ENCODE results near the gene PDE2A. TPM values are rescaled to one million over a fixed set of nuclear protein-coding genes. Genes with fewer than 3 reads are reported as not detected.

PDE2A gene
- 9.6 and 12.0 TPM in 2 replicates for total RNA-seq (2021)
- percentile 32 among the genes with signal in this experiment for Bru-seq, nascent RNA
- percentile 30 among the genes with signal in this experiment for BruChase-seq, experiment 1, labeled RNA remaining after a 2-hour chase
- percentile 37 among the genes with signal in this experiment for BruChase-seq, experiment 2, labeled RNA remaining after a 6-hour chase
- long read RNA-seq, full-length matches to known transcripts = 6 of 11 reads
- long read RNA-seq, partial matches to known transcripts = 1 of 11 reads
- long read RNA-seq, other reads (novel, unspliced or antisense) = 4 of 11 reads

DNA sequence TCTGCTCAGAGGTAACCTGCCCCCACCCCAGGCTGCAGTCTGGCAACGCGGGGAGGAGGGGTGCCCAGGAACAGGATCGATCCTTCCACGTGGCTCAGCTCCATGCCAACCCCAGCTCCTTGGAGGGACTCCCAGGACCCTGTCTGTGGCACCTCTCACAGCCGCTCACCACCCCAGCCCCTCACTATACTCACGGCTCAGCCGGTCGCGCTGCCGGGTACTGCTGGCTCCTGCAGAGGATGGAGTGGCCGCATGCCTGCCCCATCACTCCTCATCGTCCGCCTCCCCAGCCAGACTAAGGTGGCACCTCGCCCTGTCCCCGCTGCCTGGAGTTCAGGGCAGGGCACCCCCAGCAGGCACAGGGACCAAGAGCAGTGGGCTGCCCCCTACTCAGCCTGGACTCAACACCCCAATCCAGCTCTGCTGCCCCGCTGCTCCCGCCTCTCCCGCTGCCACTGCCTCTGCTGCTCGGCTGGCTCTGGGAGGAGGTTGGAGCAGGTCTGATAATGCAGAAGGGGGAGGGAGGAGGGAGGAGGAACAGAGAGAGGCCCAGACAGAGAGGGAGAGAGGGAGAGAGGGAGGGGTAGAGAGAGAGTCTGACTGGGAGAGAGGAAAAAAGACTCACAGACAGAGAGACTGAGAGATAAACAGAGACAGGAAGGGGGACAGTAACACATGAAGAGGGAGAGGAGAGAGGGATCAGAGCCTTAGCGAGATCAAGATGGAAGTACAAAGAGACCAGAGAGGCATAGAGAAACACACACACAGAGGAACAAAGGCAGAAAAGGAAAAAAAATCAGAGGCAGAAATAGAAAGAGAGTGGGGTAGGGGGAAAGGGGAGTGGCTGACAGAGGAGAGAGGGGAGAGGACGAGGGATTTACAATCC, at the start of gene PDE2A:
PDE2A (minus strand) TSS at position 480 of the 886 bp plus-strand sequence; CDS start at position 265, 215 bp downstream.
- Histone ChIP-seq H3K27me3 (ENCODE audit: insufficient read depth, low read depth) (peaks cover 90% of the 10 kb centered on the region), H2AFZ (no peak within 1 kb of the TSS), H3K36me3 (ENCODE audit: low read depth) (no peaks in the 10 kb centered on the region), H3K4me2 (no peak within 1 kb of the TSS), H3K9me3 (ENCODE audit: insufficient read depth, low read depth) (no peaks in the 10 kb centered on the region), H3K9me2 (ENCODE audit: insufficient read depth) (no peaks in the 10 kb centered on the region), H3F3A (ENCODE audit: insufficient read depth, low read depth) (no peaks in the 10 kb centered on the region), H3K4me3 (no peak within 1 kb of the TSS), H3K27ac (no peak within 1 kb of the TSS), H3K79me2 (ENCODE audit: low read depth) (no peaks in the 10 kb centered on the region), H3K4me1 (replicated peaks; ENCODE audit: insufficient read depth) (no peaks in the 10 kb centered on the region), H4K20me1 (ENCODE audit: insufficient read depth) (peaks cover 8% of the 10 kb centered on the region; the same call in 1 of the 2 replicates)
- ChIA-PET CTCF (no interaction called here), POLR2A (ENCODE audit: unreplicated experiment) (no interaction called here)
- TF ChIP-seq CTCF (conservative IDR thresholded peaks at IDR 0.05) (no peak), EZH2 (IDR thresholded peaks at IDR 0.05; ENCODE audit: low read depth) (no peak)
- no TSS peak for BruUV-seq (replicated peaks)
- intact Hi-C loops (cut with micrococcal nuclease; ENCODE audit: unreplicated experiment) = no loop called here
- DNase-seq = no peak

DNA sequence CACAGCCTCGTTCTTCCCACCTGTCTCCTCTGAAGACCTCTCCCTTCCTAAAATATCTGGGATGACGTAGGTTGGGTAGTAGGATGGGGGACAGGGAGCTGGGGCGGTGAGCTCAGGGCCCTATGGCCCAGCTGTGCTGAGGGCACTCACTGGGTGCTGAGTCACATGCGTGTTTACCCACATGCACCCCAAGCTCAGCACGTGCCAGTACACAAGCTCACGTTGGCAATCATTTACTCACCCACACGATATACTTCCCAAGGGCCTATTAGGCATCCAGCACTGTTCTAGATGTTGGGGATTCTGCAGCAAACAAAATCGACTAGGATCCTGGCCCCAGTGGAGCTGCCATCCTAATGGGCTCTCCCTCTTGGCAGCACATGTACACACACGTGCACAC, 49.3 kb upstream of the PDE2A start:
- Histone ChIP-seq H4K20me1 (ENCODE audit: insufficient read depth) (peaks cover 7% of the 10 kb centered on the region), H3K9me3 (ENCODE audit: insufficient read depth, low read depth) (no peaks in the 10 kb centered on the region), H2AFZ (no peak overlapping the region), H3K4me2 (no peak overlapping the region), H3K27me3 (ENCODE audit: insufficient read depth, low read depth) (no peaks in the 10 kb centered on the region), H3K4me1 (replicated peaks; ENCODE audit: insufficient read depth) (peaks cover 15% of the 10 kb centered on the region), H3K27ac (no peak overlapping the region), H3K79me2 (ENCODE audit: low read depth) (peaks cover 61% of the 10 kb centered on the region), H3K9me2 (ENCODE audit: insufficient read depth) (no peaks in the 10 kb centered on the region), H3F3A (ENCODE audit: insufficient read depth, low read depth) (no peaks in the 10 kb centered on the region; the same call in 1 of the 2 replicates), H3K4me3 (no peak overlapping the region), H3K36me3 (ENCODE audit: low read depth) (no peaks in the 10 kb centered on the region)
- POLR2A ChIA-PET (ENCODE audit: unreplicated experiment) = interaction anchor here (0.7 kb wide), 1 partner anchor 1183 kb away, joined by 8 read pairs; no protein-coding TSS in a partner anchor
- CTCF ChIA-PET = interaction anchor here (1.3 kb wide), 1 partner anchor 513 kb away, joined by 3 read pairs; no protein-coding TSS in a partner anchor
- DNase-seq = no peak
- BruUV-seq (replicated peaks) = no TSS peak
- intact Hi-C loops (cut with micrococcal nuclease; ENCODE audit: unreplicated experiment) = no loop called here
- TF ChIP-seq CTCF (conservative IDR thresholded peaks at IDR 0.05) (no peak), EZH2 (IDR thresholded peaks at IDR 0.05; ENCODE audit: low read depth) (no peak)

DNA sequence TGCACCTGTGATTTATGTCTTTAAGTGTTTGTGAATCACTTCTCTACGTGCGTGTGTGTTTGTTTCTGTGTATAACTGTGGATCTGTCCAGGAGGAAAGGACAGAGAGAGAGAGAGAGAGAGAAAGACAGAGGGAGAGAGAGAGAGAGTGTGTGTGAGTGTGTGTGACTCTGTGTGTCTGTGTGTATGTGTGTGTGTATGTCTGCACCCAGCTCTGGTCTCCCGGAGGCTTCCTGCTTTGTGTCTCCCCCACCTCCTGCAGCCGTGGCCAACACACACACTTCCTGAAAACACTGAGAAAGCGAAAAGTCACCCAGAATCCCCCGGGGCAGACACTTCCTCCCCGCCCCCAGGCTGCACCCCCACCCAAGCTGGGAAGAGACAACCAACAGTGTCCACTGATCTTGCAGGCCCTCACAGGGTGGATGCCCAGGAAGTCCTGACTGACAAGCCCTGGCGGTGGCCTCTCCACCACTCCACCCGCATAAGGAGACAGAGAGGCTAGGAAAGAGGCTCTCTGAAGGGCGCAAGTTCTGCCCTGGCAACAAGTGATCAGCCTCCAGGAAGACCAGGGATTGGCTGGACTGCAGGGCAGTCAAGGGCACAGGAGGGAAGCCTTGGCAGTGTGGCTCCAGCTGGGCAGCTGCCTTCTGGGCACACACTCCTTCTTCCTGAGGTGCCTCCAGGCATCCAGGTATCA, 48.0 kb upstream of the PDE2A start:
- H3K9me3 ChIP-seq (ENCODE audit: insufficient read depth, low read depth) = no peaks in the 10 kb centered on the region
- H3K4me1 ChIP-seq (replicated peaks; ENCODE audit: insufficient read depth) = peaks cover 15% of the 10 kb centered on the region
- POLR2A ChIA-PET (ENCODE audit: unreplicated experiment) = interaction anchor here (0.6 to 1.0 kb wide), 7 partner anchors 19 to 630 kb away, joined by 3 to 13 read pairs (median 4); no protein-coding TSS in a partner anchor
- TF ChIP-seq CTCF (conservative IDR thresholded peaks at IDR 0.05) (no peak), EZH2 (IDR thresholded peaks at IDR 0.05; ENCODE audit: low read depth) (no peak)
- peak overlapping the region; percentile 59 for H3K4me3 ChIP-seq
- H3K79me2 ChIP-seq (ENCODE audit: low read depth) = peaks cover 61% of the 10 kb centered on the region
- CTCF ChIA-PET = interaction anchor here (0.9 to 1.6 kb wide), 6 partner anchors 37 to 514 kb away, joined by 3 to 9 read pairs (median 4); partner anchors contain the start of gene STARD10
- no peaks in the 10 kb centered on the region; the same call in 1 of the 2 replicates for H3F3A ChIP-seq (ENCODE audit: insufficient read depth, low read depth)
- DNase-seq = peak; percentile 85 to 88
- H3K27ac ChIP-seq = peak overlapping the region; percentile 45
- H3K9me2 ChIP-seq (ENCODE audit: insufficient read depth) = no peaks in the 10 kb centered on the region
- H2AFZ ChIP-seq = peak overlapping the region; percentile 76
- no TSS peak for BruUV-seq (replicated peaks)
- intact Hi-C loops (cut with micrococcal nuclease; ENCODE audit: unreplicated experiment) = loop anchor here (1.0 kb wide), 1 partner anchor 72 kb away; the partner anchor contains the start of gene STARD10
- no peaks in the 10 kb centered on the region for H3K36me3 ChIP-seq (ENCODE audit: low read depth)
- no peaks in the 10 kb centered on the region for H3K27me3 ChIP-seq (ENCODE audit: insufficient read depth, low read depth)
- peaks cover 7% of the 10 kb centered on the region for H4K20me1 ChIP-seq (ENCODE audit: insufficient read depth)
- peak overlapping the region; percentile 85 for H3K4me2 ChIP-seq

Measured in PC-9 (cell line).